Measurements from ENCODE around the gene GPHN. TPM values are rescaled to one million over a fixed set of nuclear protein-coding genes. Genes with fewer than 3 reads are reported as not detected.

GPHN gene
- total and polyA plus RNA-seq, 2 of the 8 experiments (the other 6 are each of a cell fraction or from before 2014, with no cell fraction given) = 6.0 to 16.0 TPM

DNA sequence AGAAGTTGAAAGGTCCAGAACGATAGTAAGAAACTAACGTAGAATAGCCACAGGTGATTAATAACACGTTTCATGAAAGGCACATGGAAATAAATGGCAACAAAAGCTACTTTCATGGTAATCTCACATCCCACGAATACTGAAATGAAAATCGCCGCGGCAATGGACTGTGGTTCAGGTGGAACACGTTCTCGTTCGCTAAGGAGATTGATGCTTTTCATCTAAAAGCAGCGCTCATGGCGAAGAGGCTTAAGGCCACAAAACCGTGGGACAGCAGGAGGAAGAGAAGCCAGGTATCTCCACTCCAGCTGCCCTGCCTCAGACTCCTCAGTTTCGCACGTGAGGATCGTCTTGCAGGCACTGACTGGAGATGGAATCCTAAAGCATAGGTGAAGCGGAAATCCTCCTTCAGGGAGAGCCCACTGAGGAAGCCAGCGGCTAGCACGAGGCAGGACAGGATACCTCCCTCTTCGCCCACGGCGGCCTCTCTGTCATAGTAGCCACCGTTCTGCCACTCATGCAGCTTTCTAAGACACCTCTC, 696 bp upstream of the GPHN start (continued):
- TF ChIP-seq, protein P1, sequence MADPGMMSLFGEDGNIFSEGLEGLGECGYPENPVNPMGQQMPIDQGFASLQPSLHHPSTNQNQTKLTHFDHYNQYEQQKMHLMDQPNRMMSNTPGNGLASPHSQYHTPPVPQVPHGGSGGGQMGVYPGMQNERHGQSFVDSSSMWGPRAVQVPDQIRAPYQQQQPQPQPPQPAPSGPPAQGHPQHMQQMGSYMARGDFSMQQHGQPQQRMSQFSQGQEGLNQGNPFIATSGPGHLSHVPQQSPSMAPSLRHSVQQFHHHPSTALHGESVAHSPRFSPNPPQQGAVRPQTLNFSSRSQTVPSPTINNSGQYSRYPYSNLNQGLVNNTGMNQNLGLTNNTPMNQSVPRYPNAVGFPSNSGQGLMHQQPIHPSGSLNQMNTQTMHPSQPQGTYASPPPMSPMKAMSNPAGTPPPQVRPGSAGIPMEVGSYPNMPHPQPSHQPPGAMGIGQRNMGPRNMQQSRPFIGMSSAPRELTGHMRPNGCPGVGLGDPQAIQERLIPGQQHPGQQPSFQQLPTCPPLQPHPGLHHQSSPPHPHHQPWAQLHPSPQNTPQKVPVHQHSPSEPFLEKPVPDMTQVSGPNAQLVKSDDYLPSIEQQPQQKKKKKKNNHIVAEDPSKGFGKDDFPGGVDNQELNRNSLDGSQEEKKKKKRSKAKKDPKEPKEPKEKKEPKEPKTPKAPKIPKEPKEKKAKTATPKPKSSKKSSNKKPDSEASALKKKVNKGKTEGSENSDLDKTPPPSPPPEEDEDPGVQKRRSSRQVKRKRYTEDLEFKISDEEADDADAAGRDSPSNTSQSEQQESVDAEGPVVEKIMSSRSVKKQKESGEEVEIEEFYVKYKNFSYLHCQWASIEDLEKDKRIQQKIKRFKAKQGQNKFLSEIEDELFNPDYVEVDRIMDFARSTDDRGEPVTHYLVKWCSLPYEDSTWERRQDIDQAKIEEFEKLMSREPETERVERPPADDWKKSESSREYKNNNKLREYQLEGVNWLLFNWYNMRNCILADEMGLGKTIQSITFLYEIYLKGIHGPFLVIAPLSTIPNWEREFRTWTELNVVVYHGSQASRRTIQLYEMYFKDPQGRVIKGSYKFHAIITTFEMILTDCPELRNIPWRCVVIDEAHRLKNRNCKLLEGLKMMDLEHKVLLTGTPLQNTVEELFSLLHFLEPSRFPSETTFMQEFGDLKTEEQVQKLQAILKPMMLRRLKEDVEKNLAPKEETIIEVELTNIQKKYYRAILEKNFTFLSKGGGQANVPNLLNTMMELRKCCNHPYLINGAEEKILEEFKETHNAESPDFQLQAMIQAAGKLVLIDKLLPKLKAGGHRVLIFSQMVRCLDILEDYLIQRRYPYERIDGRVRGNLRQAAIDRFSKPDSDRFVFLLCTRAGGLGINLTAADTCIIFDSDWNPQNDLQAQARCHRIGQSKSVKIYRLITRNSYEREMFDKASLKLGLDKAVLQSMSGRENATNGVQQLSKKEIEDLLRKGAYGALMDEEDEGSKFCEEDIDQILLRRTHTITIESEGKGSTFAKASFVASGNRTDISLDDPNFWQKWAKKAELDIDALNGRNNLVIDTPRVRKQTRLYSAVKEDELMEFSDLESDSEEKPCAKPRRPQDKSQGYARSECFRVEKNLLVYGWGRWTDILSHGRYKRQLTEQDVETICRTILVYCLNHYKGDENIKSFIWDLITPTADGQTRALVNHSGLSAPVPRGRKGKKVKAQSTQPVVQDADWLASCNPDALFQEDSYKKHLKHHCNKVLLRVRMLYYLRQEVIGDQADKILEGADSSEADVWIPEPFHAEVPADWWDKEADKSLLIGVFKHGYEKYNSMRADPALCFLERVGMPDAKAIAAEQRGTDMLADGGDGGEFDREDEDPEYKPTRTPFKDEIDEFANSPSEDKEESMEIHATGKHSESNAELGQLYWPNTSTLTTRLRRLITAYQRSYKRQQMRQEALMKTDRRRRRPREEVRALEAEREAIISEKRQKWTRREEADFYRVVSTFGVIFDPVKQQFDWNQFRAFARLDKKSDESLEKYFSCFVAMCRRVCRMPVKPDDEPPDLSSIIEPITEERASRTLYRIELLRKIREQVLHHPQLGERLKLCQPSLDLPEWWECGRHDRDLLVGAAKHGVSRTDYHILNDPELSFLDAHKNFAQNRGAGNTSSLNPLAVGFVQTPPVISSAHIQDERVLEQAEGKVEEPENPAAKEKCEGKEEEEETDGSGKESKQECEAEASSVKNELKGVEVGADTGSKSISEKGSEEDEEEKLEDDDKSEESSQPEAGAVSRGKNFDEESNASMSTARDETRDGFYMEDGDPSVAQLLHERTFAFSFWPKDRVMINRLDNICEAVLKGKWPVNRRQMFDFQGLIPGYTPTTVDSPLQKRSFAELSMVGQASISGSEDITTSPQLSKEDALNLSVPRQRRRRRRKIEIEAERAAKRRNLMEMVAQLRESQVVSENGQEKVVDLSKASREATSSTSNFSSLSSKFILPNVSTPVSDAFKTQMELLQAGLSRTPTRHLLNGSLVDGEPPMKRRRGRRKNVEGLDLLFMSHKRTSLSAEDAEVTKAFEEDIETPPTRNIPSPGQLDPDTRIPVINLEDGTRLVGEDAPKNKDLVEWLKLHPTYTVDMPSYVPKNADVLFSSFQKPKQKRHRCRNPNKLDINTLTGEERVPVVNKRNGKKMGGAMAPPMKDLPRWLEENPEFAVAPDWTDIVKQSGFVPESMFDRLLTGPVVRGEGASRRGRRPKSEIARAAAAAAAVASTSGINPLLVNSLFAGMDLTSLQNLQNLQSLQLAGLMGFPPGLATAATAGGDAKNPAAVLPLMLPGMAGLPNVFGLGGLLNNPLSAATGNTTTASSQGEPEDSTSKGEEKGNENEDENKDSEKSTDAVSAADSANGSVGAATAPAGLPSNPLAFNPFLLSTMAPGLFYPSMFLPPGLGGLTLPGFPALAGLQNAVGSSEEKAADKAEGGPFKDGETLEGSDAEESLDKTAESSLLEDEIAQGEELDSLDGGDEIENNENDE (IDR thresholded peaks at IDR 0.05; ENCODE audit: insufficient replicate concordance, low read length) = no peak
- TF ChIP-seq SUZ12 (IDR thresholded peaks at IDR 0.05; ENCODE audit: low read length) = peak; percentile 45; the same call in 1 of the 2 replicates
- no peak for TF ChIP-seq CREB1 (IDR thresholded peaks at IDR 0.05)
- TF ChIP-seq ASH2L (IDR thresholded peaks at IDR 0.05; ENCODE audit: low read length) = no peak
- TF ChIP-seq BRCA1 (IDR thresholded peaks at IDR 0.05; ENCODE audit: low read depth, low read length) = no peak
- no peak for TF ChIP-seq TAF7 (optimal IDR thresholded peaks at IDR 0.05; ENCODE audit: borderline replicate concordance, low read depth, low read length)
- TF ChIP-seq CTBP2 (IDR thresholded peaks at IDR 0.05; ENCODE audit: borderline replicate concordance, insufficient read depth, insufficient read length, low read length) = no peak
- no peak for TF ChIP-seq POLR2A (IDR thresholded peaks at IDR 0.05; ENCODE audit: control extremely low read depth in 1 of 2, low read depth in 2 of 2, low read length in 2 of 2)
- TF ChIP-seq, protein P2, sequence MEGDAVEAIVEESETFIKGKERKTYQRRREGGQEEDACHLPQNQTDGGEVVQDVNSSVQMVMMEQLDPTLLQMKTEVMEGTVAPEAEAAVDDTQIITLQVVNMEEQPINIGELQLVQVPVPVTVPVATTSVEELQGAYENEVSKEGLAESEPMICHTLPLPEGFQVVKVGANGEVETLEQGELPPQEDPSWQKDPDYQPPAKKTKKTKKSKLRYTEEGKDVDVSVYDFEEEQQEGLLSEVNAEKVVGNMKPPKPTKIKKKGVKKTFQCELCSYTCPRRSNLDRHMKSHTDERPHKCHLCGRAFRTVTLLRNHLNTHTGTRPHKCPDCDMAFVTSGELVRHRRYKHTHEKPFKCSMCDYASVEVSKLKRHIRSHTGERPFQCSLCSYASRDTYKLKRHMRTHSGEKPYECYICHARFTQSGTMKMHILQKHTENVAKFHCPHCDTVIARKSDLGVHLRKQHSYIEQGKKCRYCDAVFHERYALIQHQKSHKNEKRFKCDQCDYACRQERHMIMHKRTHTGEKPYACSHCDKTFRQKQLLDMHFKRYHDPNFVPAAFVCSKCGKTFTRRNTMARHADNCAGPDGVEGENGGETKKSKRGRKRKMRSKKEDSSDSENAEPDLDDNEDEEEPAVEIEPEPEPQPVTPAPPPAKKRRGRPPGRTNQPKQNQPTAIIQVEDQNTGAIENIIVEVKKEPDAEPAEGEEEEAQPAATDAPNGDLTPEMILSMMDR (IDR thresholded peaks at IDR 0.05; ENCODE audit: control extremely low read depth in 1 of 3, insufficient read depth in 1 of 3, low read depth in 1 of 3, low read length in 3 of 3) = no peak

Data from H1 (cell line).